NT2/D1 (cell line): ENCODE results near the gene GGTA1.
"Not testable (repeated sequence)": the region's sequence is repeated elsewhere in the genome, so short reads cannot be mapped to it uniquely, and the experiment has no call there.

Source experiments
- SUZ12 ChIP-seq: IDR thresholded peaks from 2 replicates; pipeline ENCODE4 v1.6.1; 2011; ENCODE audit not compliant: insufficient read length, insufficient read depth; ENCODE audit errors: extremely low read depth
- YY1 ChIP-seq: IDR thresholded peaks from 2 replicates; pipeline ENCODE4 v1.6.1; 2011; ENCODE audit not compliant: insufficient read length, insufficient read depth
- ZNF274 ChIP-seq: IDR thresholded peaks from 2 replicates; pipeline ENCODE4 v1.6.1; 2011; ENCODE audit warnings: mild to moderate bottlenecking, low read depth, low read length

DNA sequence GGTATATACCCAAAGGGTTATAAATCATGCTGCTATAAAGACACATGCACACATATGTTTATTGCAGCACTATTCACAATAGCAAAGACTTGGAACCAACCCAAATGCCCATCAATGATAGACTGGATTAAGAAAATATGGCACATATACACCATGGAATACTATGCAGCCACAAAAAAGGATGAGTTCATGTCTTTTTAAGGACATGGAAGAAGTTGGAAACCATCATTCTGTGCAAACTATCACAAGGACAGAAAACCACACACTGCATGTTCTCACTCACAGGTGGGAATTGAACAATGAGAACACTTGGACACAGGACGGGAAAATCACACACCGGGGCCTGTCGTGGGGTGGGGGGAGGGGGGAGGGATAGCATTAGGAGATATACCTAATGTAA is 62.6 kb downstream of the GGTA1 start:
- not testable (repeated sequence) for TF ChIP-seq SUZ12, YY1, ZNF274
